Testis (tissue), 2 donors: Measurements from ENCODE around the gene NXPH3.

Experiments used
- POLR2A ChIP-seq: fragments of 450-650 bp; IDR thresholded peaks from one replicate; pipeline ENCODE4 v1.6.1; 2017; ENCODE audit warnings: antibody characterized with exemption, mild to moderate bottlenecking, moderate library complexity
- TF ChIP-seq, protein P1 (sequence below), 3 experiments: fragments of 450-650 bp in 2 of 3; fragments of 200-600 bp in 1 of 3; sonication (generic) in 1 of 3; IDR thresholded peaks; one replicate each; pipeline ENCODE4 v1.5.1; 2016 to 2019; ENCODE audit warnings: antibody characterized with exemption in 3 of 3, mild to moderate bottlenecking in 2 of 3, moderate library complexity in 1 of 3

GRCh38 chr17:49582789-49583188, 7.1 kb downstream of the NXPH3 start:
- TF ChIP-seq, protein P1, sequence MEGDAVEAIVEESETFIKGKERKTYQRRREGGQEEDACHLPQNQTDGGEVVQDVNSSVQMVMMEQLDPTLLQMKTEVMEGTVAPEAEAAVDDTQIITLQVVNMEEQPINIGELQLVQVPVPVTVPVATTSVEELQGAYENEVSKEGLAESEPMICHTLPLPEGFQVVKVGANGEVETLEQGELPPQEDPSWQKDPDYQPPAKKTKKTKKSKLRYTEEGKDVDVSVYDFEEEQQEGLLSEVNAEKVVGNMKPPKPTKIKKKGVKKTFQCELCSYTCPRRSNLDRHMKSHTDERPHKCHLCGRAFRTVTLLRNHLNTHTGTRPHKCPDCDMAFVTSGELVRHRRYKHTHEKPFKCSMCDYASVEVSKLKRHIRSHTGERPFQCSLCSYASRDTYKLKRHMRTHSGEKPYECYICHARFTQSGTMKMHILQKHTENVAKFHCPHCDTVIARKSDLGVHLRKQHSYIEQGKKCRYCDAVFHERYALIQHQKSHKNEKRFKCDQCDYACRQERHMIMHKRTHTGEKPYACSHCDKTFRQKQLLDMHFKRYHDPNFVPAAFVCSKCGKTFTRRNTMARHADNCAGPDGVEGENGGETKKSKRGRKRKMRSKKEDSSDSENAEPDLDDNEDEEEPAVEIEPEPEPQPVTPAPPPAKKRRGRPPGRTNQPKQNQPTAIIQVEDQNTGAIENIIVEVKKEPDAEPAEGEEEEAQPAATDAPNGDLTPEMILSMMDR (IDR thresholded peaks at IDR 0.05): no peak
- no peak for TF ChIP-seq POLR2A
